Neural progenitor cell (in vitro differentiated cells): ENCODE data around the gene OCIAD1. TPM values are rescaled to one million over a fixed set of nuclear protein-coding genes. Genes with fewer than 3 reads are reported as not detected.

Experiments
- DNase-seq: peaks from one replicate; pipeline ENCODE4 v3.0.0-alpha.2; 2016; ENCODE audit warnings: low spot score
- H2AFZ ChIP-seq: fragments of 200-600 bp; sonication (generic); replicated peaks from 2 replicates; pipeline ENCODE4 v1.6.1; 2016; ENCODE audit warnings: antibody characterized with exemption
- H3F3A ChIP-seq: fragments of 200-600 bp; sonication (generic); 2 replicates; pipeline ENCODE4 v1.6.1; 2016; ENCODE audit warnings: antibody characterized with exemption, low read depth
- H3K27ac ChIP-seq: fragments of 200-600 bp; sonication (generic); 2 replicates; pipeline ENCODE4 v1.5.1; 2016; ENCODE audit warnings: mild to moderate bottlenecking
- H3K27me3 ChIP-seq: fragments of 200-600 bp; sonication (generic); 2 replicates; pipeline ENCODE4 v1.6.1; 2016; ENCODE audit warnings: mild to moderate bottlenecking, moderate library complexity
- H3K36me3 ChIP-seq: fragments of 200-600 bp; sonication (generic); 2 replicates; pipeline ENCODE4 v1.5.1; 2016
- H3K4me1 ChIP-seq: fragments of 200-600 bp; sonication (generic); 2 replicates; pipeline ENCODE4 v1.6.1; 2016; ENCODE audit warnings: mixed run types
- H3K4me2 ChIP-seq: fragments of 200-600 bp; sonication (generic); 2 replicates; pipeline ENCODE4 v1.6.1; 2016
- H3K4me3 ChIP-seq: fragments of 200-600 bp; sonication (generic); 2 replicates; pipeline ENCODE4 v1.5.1; 2016
- H3K79me2 ChIP-seq: fragments of 200-600 bp; sonication (generic); 2 replicates; pipeline ENCODE4 v1.6.1; 2016; ENCODE audit warnings: low read depth
- H3K9ac ChIP-seq: fragments of 200-600 bp; sonication (generic); 2 replicates; pipeline ENCODE4 v1.6.1; 2016
- H3K9me3 ChIP-seq: fragments of 200-600 bp; sonication (generic); 2 replicates; pipeline ENCODE4 v1.5.1; 2016; ENCODE audit warnings: low read depth
- H4K20me1 ChIP-seq: fragments of 200-600 bp; sonication (generic); 2 replicates; pipeline ENCODE4 v1.6.1; 2016; ENCODE audit warnings: low read depth
- H3K27ac Mint-ChIP-seq: 3 replicates; pipeline ENCODE4 v1.8.0; 2021; ENCODE audit warnings: mixed read lengths
- H3K27me3 Mint-ChIP-seq: 2 replicates; pipeline ENCODE4 v1.8.0; 2022; ENCODE audit warnings: low read depth, mild to moderate bottlenecking, inconsistent platforms, moderate library complexity, mixed read lengths; ENCODE audit not compliant: insufficient read depth
- H3K36me3 Mint-ChIP-seq: 3 replicates; pipeline ENCODE4 v1.8.0; 2021; ENCODE audit warnings: mixed read lengths
- H3K4me1 Mint-ChIP-seq: 3 replicates; pipeline ENCODE4 v1.8.0; 2021; ENCODE audit warnings: mixed read lengths
- H3K4me3 Mint-ChIP-seq: 3 replicates; pipeline ENCODE4 v1.8.0; 2021; ENCODE audit warnings: mild to moderate bottlenecking, moderate library complexity, mixed read lengths
- H3K9me3 Mint-ChIP-seq: 3 replicates; pipeline ENCODE4 v1.8.0; 2020; ENCODE audit warnings: mixed read lengths
- CTCF ChIP-seq: fragments of 200-600 bp; sonication (generic); IDR thresholded peaks from 2 replicates; pipeline ENCODE4 v1.5.1; 2017; ENCODE audit warnings: antibody characterized with exemption, mild to moderate bottlenecking
- EZH2 ChIP-seq: fragments of 200-600 bp; sonication (generic); IDR thresholded peaks from 2 replicates; pipeline ENCODE4 v1.6.1; 2017; ENCODE audit warnings: antibody characterized with exemption, mild to moderate bottlenecking, moderate library complexity
- EZH2phosphoT487 ChIP-seq: fragments of 200-600 bp; sonication (generic); IDR thresholded peaks from 2 replicates; pipeline ENCODE4 v1.6.1; 2017; ENCODE audit warnings: antibody characterized with exemption
- total RNA-seq: library from RNA; depleted of rRNA; stranded (reverse); fragments of >200 nt; gene quantifications from 2 replicates; pipeline ENCODE4 v1.2.3, GENCODE V29; 2015; ENCODE audit warnings: low replicate concordance

OCIAD1 gene
- total RNA-seq, 1 donor from 2014 or later = 260 TPM

DNA sequence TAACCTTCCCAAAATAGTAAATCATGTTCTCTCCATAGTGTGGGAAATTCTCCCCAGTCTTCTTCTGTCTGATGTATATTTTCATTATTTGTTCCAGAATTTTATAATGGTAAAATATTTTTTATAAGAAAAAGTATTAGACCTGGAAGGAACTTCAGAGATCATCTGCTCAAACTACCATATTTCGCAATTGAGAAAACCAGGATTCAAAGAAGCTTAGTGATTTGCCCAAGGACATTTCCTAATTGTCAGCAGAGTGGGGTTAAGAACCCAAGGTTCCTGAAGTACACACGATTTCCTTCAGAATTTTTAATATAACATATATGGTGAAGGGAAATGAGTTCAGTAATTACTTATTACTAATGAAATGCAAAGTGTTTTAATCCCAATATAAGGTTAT is 24.1 kb downstream of the OCIAD1 start:
- no peaks in the 10 kb centered on the region for H3K9me3 ChIP-seq
- H3K27me3 Mint-ChIP-seq = peaks cover 2% of the 10 kb centered on the region
- TF ChIP-seq EZH2phosphoT487 (no peak), CTCF (no peak), EZH2 (no peak)
- H3K9ac ChIP-seq = no peak overlapping the region
- peaks cover 10% of the 10 kb centered on the region for H4K20me1 ChIP-seq
- H3K27ac Mint-ChIP-seq = no peak overlapping the region
- H3K27ac ChIP-seq = no peak overlapping the region
- H3K4me1 Mint-ChIP-seq = no peaks in the 10 kb centered on the region
- H3K4me2 ChIP-seq = no peak overlapping the region
- peaks cover 39% of the 10 kb centered on the region for H3K36me3 Mint-ChIP-seq
- H3K4me1 ChIP-seq = no peaks in the 10 kb centered on the region
- H3K9me3 Mint-ChIP-seq = no peaks in the 10 kb centered on the region
- H3K4me3 Mint-ChIP-seq = no peak overlapping the region
- H2AFZ ChIP-seq = no peak overlapping the region
- peaks cover 39% of the 10 kb centered on the region for H3K36me3 ChIP-seq
- no peaks in the 10 kb centered on the region for H3K27me3 ChIP-seq
- peaks cover 4% of the 10 kb centered on the region for H3F3A ChIP-seq
- no peak overlapping the region for H3K4me3 ChIP-seq
- DNase-seq = no peak
- H3K79me2 ChIP-seq = peaks cover 6% of the 10 kb centered on the region

DNA sequence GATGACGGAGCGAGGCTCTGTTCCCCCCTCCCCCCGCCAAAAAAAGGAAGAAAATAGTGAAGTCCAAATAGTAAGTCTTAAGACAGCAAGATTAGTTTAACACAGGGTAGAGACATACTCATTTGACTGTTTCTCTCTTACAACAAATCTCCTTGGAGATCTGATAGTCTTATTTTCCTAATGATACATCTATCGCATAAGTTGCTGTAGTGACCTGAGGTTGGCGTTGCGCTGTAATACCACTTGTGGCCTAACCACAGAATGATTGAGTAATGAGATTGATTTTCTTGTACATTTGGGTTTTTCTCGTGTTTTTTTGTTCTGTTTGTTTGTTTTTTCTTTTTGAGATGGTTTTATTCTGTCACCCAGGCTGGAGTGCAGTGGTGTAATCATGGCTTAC is 27.2 kb downstream of the OCIAD1 start:
- Mint-ChIP-seq H3K4me3 (no peak overlapping the region), H3K9me3 (no peaks in the 10 kb centered on the region), H3K27ac (no peak overlapping the region), H3K36me3 (peaks cover 38% of the 10 kb centered on the region), H3K4me1 (no peaks in the 10 kb centered on the region), H3K27me3 (no peaks in the 10 kb centered on the region)
- Histone ChIP-seq H3F3A (peaks cover 20% of the 10 kb centered on the region), H3K79me2 (no peaks in the 10 kb centered on the region), H2AFZ (no peak overlapping the region), H4K20me1 (no peaks in the 10 kb centered on the region), H3K27me3 (no peaks in the 10 kb centered on the region), H3K4me2 (no peak overlapping the region), H3K4me1 (no peaks in the 10 kb centered on the region), H3K9me3 (no peaks in the 10 kb centered on the region), H3K9ac (no peak overlapping the region), H3K36me3 (peaks cover 37% of the 10 kb centered on the region), H3K4me3 (no peak overlapping the region), H3K27ac (no peak overlapping the region)
- no peak for DNase-seq
- TF ChIP-seq CTCF (no peak), EZH2phosphoT487 (no peak), EZH2 (no peak)

GRCh38 chr4:48862038-48862437 is 31.1 kb downstream of the OCIAD1 start:
- Mint-ChIP-seq H3K27ac (no peak overlapping the region), H3K4me3 (no peak overlapping the region), H3K9me3 (peaks cover 4% of the 10 kb centered on the region), H3K36me3 (peaks cover 27% of the 10 kb centered on the region), H3K4me1 (no peaks in the 10 kb centered on the region), H3K27me3 (no peaks in the 10 kb centered on the region)
- H3K4me2 ChIP-seq = no peak overlapping the region
- H4K20me1 ChIP-seq = no peaks in the 10 kb centered on the region
- peaks cover 5% of the 10 kb centered on the region for H3K9me3 ChIP-seq
- H3F3A ChIP-seq = peaks cover 17% of the 10 kb centered on the region
- H3K4me3 ChIP-seq = no peak overlapping the region
- no peaks in the 10 kb centered on the region for H3K79me2 ChIP-seq
- TF ChIP-seq EZH2phosphoT487 (no peak), EZH2 (no peak), CTCF (no peak)
- H3K27ac ChIP-seq = no peak overlapping the region
- no peak overlapping the region for H2AFZ ChIP-seq
- H3K36me3 ChIP-seq = peaks cover 23% of the 10 kb centered on the region
- no peaks in the 10 kb centered on the region for H3K4me1 ChIP-seq
- H3K9ac ChIP-seq = no peak overlapping the region
- no peaks in the 10 kb centered on the region for H3K27me3 ChIP-seq
- DNase-seq = no peak
